ENCODE measurements around the gene CSGALNACT2. TPM values are rescaled to one million over a fixed set of nuclear protein-coding genes. Genes with fewer than 3 reads are reported as not detected.

The CSGALNACT2 gene
- total RNA-seq, 1 experiment from 2014 or later, result 22.3 TPM

- H3K9me3 ChIP-seq (ENCODE audit: control insufficient read depth, insufficient read depth, low read depth, low read length), result no peaks in the 10 kb centered on the region
- intact Hi-C loops (cut with micrococcal nuclease; ENCODE audit: unreplicated experiment) (no loop called here), in situ Hi-C loops (cut with HindIII; ENCODE audit: low pct_unique_long_range_greater_than_20kb, low sequenced_read_pairs) (no loop called here)
- no peak for ATAC-seq
- no peak overlapping the region for H3K27ac ChIP-seq (ENCODE audit: low read length)
- no peaks in the 10 kb centered on the region for H3K27me3 ChIP-seq (ENCODE audit: control insufficient read depth, insufficient read depth, low read length)
- TF ChIP-seq POLR2AphosphoS5 (IDR thresholded peaks at IDR 0.05; ENCODE audit: low read depth, low read length) (no peak), TCF7L2 (IDR thresholded peaks at IDR 0.05; ENCODE audit: low read depth, low read length) (no peak), SIN3A (IDR thresholded peaks at IDR 0.05; ENCODE audit: borderline replicate concordance, insufficient read depth, low read depth, low read length) (no peak)
- TF ChIP-seq, protein P1, sequence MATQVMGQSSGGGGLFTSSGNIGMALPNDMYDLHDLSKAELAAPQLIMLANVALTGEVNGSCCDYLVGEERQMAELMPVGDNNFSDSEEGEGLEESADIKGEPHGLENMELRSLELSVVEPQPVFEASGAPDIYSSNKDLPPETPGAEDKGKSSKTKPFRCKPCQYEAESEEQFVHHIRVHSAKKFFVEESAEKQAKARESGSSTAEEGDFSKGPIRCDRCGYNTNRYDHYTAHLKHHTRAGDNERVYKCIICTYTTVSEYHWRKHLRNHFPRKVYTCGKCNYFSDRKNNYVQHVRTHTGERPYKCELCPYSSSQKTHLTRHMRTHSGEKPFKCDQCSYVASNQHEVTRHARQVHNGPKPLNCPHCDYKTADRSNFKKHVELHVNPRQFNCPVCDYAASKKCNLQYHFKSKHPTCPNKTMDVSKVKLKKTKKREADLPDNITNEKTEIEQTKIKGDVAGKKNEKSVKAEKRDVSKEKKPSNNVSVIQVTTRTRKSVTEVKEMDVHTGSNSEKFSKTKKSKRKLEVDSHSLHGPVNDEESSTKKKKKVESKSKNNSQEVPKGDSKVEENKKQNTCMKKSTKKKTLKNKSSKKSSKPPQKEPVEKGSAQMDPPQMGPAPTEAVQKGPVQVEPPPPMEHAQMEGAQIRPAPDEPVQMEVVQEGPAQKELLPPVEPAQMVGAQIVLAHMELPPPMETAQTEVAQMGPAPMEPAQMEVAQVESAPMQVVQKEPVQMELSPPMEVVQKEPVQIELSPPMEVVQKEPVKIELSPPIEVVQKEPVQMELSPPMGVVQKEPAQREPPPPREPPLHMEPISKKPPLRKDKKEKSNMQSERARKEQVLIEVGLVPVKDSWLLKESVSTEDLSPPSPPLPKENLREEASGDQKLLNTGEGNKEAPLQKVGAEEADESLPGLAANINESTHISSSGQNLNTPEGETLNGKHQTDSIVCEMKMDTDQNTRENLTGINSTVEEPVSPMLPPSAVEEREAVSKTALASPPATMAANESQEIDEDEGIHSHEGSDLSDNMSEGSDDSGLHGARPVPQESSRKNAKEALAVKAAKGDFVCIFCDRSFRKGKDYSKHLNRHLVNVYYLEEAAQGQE (IDR thresholded peaks at IDR 0.05; ENCODE audit: insufficient read depth in 1 of 2, low read depth in 2 of 2, low read length in 1 of 2), result no peak
- TF ChIP-seq, protein P2, sequence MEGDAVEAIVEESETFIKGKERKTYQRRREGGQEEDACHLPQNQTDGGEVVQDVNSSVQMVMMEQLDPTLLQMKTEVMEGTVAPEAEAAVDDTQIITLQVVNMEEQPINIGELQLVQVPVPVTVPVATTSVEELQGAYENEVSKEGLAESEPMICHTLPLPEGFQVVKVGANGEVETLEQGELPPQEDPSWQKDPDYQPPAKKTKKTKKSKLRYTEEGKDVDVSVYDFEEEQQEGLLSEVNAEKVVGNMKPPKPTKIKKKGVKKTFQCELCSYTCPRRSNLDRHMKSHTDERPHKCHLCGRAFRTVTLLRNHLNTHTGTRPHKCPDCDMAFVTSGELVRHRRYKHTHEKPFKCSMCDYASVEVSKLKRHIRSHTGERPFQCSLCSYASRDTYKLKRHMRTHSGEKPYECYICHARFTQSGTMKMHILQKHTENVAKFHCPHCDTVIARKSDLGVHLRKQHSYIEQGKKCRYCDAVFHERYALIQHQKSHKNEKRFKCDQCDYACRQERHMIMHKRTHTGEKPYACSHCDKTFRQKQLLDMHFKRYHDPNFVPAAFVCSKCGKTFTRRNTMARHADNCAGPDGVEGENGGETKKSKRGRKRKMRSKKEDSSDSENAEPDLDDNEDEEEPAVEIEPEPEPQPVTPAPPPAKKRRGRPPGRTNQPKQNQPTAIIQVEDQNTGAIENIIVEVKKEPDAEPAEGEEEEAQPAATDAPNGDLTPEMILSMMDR (IDR thresholded peaks at IDR 0.05), result no peak
- H3K4me1 ChIP-seq (ENCODE audit: control insufficient read depth, insufficient read depth, low read length), result no peaks in the 10 kb centered on the region
- DNase-seq (ENCODE audit: low read depth, low spot score), result no peak
- BruUV-seq (replicated peaks), result no TSS peak
- ChIA-PET POLR2A (no interaction called here), CTCF (interaction anchor here (0.6 to 0.7 kb wide), 2 partner anchors 48 to 113 kb away, joined by 4 to 10 read pairs; partner anchors contain the start of gene RET)
- H3K36me3 ChIP-seq (ENCODE audit: control insufficient read depth, insufficient read depth, low read length), result no peaks in the 10 kb centered on the region
- H3K4me3 ChIP-seq (ENCODE audit: low read depth in 2 of 2, low read length in 2 of 2), result no peak overlapping the region
Observed at GRCh38 chr10:43124574-43125273, 13.5 kb upstream of the CSGALNACT2 start.

- DNase-seq (ENCODE audit: low read depth, low spot score) (no peak), ATAC-seq (no peak)
- no TSS peak for BruUV-seq (replicated peaks)
- no peaks in the 10 kb centered on the region for H3K9me3 ChIP-seq (ENCODE audit: control insufficient read depth, insufficient read depth, low read depth, low read length)
- H3K27ac ChIP-seq (ENCODE audit: low read length), result no peak overlapping the region
- H3K4me3 ChIP-seq (ENCODE audit: low read depth in 2 of 2, low read length in 2 of 2), result no peak overlapping the region
- H3K36me3 ChIP-seq (ENCODE audit: control insufficient read depth, insufficient read depth, low read length), result no peaks in the 10 kb centered on the region
- in situ Hi-C loops (cut with HindIII; ENCODE audit: low pct_unique_long_range_greater_than_20kb, low sequenced_read_pairs) (no loop called here), intact Hi-C loops (cut with micrococcal nuclease; ENCODE audit: unreplicated experiment) (no loop called here)
- ChIA-PET POLR2A (no interaction called here), CTCF (interaction anchor here (0.7 kb wide), 1 partner anchor 48 kb away, joined by 4 read pairs; the partner anchor contains the start of gene RET)
- no peaks in the 10 kb centered on the region for H3K4me1 ChIP-seq (ENCODE audit: control insufficient read depth, insufficient read depth, low read length)
- no peak for TF ChIP-seq SIN3A (IDR thresholded peaks at IDR 0.05; ENCODE audit: borderline replicate concordance, insufficient read depth, low read depth, low read length)
- no peak for TF ChIP-seq POLR2AphosphoS5 (IDR thresholded peaks at IDR 0.05; ENCODE audit: low read depth, low read length)
- TF ChIP-seq, protein P1 (IDR thresholded peaks at IDR 0.05; ENCODE audit: insufficient read depth in 1 of 2, low read depth in 2 of 2, low read length in 1 of 2), result no peak
- H3K27me3 ChIP-seq (ENCODE audit: control insufficient read depth, insufficient read depth, low read length), result no peaks in the 10 kb centered on the region
Observed at GRCh38 chr10:43125274-43125845, 12.9 kb upstream of the CSGALNACT2 start.

All from Panc1 (cell line).